MM.1S (cell line): ENCODE results near the gene APOA5.

Experiments
- EZH2 ChIP-seq: fragments of 300-600 bp; sonication (generic); optimal IDR thresholded peaks from 2 replicates; pipeline ENCODE3; 2017; ENCODE audit warnings: low read depth, mild to moderate bottlenecking, antibody characterized with exemption, low read length, mixed read lengths
- TF ChIP-seq, protein P1 (sequence below): fragments of 300-600 bp; sonication (generic); IDR thresholded peaks from 2 replicates; pipeline ENCODE4 v1.5.1; 2016; ENCODE audit warnings: antibody characterized with exemption, low read length, mixed read lengths

DNA sequence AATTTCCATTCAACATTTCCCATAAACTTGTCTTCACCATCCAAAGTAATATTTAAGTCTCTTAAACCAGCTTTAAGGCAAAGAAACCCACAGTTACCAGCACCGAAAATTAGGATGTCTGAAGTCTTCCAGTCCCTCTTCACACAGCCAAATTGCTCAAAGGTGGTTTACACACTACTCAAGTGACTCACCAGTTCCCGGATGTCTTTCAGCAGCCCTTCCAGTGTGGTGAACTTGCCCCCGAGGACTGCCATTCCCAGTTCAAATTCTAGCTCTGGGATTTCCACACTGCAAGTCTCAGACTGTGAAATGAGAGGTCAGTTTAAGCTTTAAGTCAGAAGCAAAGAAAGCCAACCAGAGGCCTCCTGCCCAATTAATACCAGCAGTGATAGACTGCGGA lies 9.0 kb downstream of the APOA5 start:
- no peak for TF ChIP-seq EZH2
- TF ChIP-seq, protein P1, sequence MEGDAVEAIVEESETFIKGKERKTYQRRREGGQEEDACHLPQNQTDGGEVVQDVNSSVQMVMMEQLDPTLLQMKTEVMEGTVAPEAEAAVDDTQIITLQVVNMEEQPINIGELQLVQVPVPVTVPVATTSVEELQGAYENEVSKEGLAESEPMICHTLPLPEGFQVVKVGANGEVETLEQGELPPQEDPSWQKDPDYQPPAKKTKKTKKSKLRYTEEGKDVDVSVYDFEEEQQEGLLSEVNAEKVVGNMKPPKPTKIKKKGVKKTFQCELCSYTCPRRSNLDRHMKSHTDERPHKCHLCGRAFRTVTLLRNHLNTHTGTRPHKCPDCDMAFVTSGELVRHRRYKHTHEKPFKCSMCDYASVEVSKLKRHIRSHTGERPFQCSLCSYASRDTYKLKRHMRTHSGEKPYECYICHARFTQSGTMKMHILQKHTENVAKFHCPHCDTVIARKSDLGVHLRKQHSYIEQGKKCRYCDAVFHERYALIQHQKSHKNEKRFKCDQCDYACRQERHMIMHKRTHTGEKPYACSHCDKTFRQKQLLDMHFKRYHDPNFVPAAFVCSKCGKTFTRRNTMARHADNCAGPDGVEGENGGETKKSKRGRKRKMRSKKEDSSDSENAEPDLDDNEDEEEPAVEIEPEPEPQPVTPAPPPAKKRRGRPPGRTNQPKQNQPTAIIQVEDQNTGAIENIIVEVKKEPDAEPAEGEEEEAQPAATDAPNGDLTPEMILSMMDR: no peak
